Keratinocyte (primary cell): ENCODE data around the gene CYSTM1.

ENCODE experiments used
- CTCF ChIP-seq, 3 experiments: IDR thresholded peaks in 1 of 3; conservative IDR thresholded peaks in 1 of 3; optimal IDR thresholded peaks in 1 of 3; 2 replicates in 2 of 3; 3 replicates in 1 of 3; pipeline versions ENCODE3 to v1.5.1; 2011; ENCODE audit warnings: low read length in 3 of 3, mild to moderate bottlenecking in 3 of 3, moderate library complexity in 2 of 3, control low read depth in 1 of 3, inconsistent platforms in 1 of 3; ENCODE audit not compliant: insufficient read depth in 2 of 3; ENCODE audit errors: extremely low read depth in 1 of 3
- EZH2 ChIP-seq: IDR thresholded peaks from one replicate; pipeline ENCODE4 v1.6.1; 2012; ENCODE audit warnings: inconsistent platforms, mild to moderate bottlenecking, low read length, moderate library complexity

- no peak for TF ChIP-seq CTCF (optimal IDR thresholded peaks at IDR 0.05 in 1 of 3, IDR thresholded peaks at IDR 0.05 in 1 of 3, conservative IDR thresholded peaks at IDR 0.05 in 1 of 3; ENCODE audit: extremely low read depth in 1 of 3, insufficient read depth in 2 of 3, low read length in 3 of 3)
- no peak for TF ChIP-seq EZH2
Measured at GRCh38 chr5:140258873-140259272, 83.9 kb downstream of the CYSTM1 start.
